ENCODE data around the gene KIF15.
"Not testable (repeated sequence)": the region's sequence is repeated elsewhere in the genome, so short reads cannot be mapped to it uniquely, and the experiment has no call there.

The KIF15 gene, protein sequence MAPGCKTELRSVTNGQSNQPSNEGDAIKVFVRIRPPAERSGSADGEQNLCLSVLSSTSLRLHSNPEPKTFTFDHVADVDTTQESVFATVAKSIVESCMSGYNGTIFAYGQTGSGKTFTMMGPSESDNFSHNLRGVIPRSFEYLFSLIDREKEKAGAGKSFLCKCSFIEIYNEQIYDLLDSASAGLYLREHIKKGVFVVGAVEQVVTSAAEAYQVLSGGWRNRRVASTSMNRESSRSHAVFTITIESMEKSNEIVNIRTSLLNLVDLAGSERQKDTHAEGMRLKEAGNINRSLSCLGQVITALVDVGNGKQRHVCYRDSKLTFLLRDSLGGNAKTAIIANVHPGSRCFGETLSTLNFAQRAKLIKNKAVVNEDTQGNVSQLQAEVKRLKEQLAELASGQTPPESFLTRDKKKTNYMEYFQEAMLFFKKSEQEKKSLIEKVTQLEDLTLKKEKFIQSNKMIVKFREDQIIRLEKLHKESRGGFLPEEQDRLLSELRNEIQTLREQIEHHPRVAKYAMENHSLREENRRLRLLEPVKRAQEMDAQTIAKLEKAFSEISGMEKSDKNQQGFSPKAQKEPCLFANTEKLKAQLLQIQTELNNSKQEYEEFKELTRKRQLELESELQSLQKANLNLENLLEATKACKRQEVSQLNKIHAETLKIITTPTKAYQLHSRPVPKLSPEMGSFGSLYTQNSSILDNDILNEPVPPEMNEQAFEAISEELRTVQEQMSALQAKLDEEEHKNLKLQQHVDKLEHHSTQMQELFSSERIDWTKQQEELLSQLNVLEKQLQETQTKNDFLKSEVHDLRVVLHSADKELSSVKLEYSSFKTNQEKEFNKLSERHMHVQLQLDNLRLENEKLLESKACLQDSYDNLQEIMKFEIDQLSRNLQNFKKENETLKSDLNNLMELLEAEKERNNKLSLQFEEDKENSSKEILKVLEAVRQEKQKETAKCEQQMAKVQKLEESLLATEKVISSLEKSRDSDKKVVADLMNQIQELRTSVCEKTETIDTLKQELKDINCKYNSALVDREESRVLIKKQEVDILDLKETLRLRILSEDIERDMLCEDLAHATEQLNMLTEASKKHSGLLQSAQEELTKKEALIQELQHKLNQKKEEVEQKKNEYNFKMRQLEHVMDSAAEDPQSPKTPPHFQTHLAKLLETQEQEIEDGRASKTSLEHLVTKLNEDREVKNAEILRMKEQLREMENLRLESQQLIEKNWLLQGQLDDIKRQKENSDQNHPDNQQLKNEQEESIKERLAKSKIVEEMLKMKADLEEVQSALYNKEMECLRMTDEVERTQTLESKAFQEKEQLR (N-terminal part only)

DNA sequence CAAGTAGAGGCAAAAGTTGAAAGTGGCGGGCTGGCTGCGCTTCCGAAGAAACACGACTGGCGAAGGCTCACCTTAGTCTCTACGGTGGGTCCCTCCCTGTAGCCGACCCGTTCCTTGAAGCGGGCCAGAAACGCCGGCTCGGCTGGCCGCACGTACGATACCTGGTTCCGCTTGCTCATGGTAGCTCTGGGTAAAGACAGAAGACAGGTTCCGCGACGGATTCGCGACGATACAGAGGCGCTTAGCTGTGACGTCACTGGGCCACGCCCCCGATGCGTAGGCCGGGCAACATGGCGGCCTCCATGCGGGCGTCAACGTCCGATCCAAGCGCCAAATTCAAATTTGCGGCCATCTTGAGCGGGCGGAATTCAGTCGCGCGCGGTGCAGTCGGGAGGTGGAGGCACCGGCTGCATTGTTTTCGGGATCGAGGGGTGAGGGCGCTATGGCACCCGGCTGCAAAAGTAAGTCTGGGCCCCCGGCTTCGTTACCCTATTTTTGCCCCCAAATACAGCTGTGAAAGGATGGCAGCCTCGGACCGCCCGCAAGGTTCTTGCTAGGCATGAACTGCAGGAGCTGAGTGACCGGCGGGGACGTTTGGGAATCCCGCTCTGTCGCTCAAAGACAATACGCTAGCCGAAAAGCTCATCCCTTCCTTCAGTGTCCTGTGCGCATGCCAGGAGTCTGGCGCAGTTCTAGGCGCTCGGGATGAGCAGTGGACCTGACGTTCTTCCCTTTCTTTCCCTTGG is at the start of gene KIF15, which contains the start of gene KIAA1143:
Gene KIF15, plus strand, starts transcription at position 371 of the 746 bp plus-strand sequence. Its CDS starts 72 bp downstream, at position 443.
Gene KIAA1143, minus strand, starts transcription at position 196 of the 746 bp plus-strand sequence. Its CDS starts 17 bp downstream, at position 179.
- DNase-seq (ENCODE audit: low read depth): peak; percentile 99

DNA sequence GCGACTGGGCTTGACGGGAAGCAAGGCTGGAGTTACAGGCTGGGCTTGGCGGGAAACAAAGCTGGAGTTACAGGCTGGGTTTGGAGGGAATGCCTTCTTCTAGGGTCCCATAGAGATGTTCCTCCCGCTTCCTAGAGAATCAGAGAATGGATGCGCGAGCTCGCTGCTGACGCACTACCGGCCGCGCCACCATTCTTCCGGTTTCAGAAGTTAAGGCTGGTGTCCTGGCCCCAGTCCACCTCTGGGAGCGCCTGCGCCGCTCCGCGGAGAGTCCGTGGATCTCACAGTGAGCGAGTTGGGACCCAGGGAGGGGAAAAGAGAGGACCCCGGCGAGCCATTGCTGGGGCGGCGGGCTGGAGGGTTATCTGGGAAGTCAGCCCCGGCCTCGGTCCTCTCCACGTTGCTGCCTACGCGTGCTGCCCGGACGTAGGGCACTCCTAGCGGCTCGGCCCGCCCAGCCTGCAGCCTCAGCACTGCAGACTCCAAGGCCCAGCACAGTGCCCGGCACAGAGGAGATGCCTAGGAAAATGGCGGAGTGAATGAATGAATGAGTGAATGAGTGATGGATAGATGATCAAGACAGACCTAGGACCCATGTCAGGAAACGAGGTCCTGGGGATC is 49.0 kb upstream of the KIF15 start, which contains the start of gene ZNF502:
Gene ZNF502, plus strand, starts transcription at position 206 of the 621 bp plus-strand sequence. CDS start 7,602 bp downstream, outside the sequence.
- DNase-seq (ENCODE audit: low read depth): peak; percentile 39

DNA sequence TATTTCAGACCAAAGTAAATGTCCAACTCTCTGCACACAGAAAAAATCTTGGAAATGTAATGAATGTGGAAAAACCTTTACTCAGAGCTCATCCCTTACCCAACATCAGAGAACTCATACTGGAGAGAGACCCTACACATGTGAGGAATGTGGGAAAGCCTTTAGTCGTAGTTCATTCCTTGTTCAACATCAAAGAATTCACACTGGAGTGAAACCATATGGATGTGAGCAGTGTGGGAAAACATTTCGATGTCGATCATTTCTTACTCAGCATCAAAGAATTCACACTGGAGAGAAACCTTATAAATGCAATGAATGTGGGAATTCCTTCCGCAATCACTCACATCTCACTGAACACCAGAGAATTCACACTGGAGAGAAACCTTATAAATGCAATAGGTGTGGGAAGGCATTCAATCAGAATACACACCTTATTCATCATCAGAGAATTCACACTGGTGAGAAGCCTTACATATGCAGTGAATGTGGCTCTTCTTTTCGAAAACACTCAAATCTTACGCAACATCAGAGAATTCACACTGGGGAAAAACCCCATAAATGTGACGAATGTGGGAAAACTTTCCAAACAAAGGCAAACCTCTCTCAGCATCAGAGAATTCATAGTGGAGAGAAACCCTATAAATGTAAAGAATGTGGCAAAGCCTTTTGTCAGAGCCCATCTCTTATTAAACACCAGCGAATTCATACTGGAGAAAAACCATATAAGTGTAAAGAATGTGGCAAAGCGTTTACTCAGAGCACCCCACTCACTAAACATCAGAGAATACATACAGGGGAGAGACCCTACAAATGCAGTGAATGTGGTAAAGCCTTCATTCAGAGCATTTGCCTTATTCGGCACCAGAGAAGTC is 40.1 kb upstream of the KIF15 start:
- DNase-seq (ENCODE audit: low read depth): no peak

DNA sequence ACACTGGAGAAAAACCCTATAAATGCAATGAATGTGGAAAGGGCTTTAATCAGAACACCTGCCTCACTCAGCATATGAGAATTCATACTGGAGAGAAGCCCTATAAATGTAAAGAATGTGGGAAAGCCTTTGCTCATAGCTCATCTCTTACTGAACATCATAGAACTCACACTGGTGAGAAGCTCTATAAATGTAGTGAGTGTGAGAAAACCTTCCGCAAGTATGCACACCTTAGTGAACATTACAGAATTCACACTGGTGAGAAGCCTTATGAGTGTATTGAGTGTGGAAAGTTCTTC is 39.5 kb upstream of the KIF15 start:
- no peak for DNase-seq (ENCODE audit: low read depth)

DNA sequence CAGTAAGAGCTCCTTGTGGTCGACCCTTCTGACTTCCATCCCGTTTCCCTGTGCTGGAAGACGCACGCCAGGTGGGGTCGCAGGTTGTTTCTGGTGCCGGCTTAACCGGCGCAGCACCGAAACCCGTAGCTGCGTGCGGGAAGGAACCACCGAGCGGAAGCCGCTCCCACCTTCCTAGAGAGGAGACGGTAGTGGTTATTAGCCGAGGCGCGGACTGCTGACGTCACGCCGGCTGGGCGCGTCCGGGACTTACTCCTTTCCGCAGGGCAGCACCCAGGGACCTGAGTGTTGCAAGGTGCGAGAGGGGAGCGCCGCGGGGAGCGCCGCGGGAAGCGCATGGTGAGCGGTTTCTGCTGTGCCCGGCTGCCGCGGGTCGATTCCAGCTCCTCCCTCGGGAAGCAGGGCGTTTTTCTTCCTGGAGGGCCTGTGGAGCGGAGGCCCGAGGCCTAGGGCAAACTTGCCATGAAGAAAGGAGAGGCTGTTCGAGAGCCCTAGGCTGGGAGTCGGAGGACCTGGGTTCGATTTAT is 32.1 kb upstream of the KIF15 start, which contains the start of gene ZNF501:
Gene ZNF501, plus strand, starts transcription at position 252 of the 527 bp plus-strand sequence. CDS start 4,787 bp downstream, outside the sequence.
- DNase-seq (ENCODE audit: low read depth): peak; percentile 69

DNA sequence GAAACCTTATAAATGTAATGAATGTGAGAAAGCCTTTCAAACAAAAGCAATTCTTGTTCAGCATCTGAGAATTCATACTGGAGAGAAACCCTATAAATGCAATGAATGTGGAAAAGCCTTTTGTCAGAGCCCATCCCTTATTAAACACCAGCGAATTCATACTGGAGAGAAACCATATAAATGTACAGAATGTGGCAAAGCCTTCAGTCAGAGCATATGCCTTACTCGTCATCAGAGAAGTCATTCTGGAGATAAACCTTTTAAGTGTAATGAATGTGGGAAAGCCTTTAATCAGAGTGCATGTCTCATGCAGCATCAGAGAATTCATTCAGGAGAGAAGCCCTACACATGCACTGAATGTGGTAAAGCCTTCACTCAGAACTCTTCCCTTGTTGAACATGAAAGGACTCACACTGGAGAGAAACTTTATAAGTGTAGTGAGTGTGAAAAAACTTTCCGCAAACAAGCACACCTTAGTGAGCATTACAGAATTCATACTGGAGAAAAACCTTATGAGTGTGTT is 26.9 kb upstream of the KIF15 start:
- no peak for DNase-seq (ENCODE audit: low read depth)

DNA sequence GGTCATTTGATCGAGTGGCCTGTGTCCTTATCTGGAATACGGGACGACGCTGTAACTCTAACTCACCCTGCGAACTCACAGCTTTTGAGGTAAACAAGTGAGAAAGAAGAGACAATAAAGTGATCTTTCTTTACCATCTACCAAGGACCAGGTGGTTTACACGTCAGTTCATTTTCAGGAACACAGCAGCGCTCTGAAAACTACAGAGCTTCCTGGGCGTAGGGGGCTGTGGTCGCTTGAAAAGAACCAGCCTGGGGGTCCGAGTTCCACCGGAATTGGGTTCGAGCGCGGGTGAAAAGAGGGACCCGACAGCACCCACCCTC is 532 bp upstream of the KIF15 start:
- no peak for DNase-seq (ENCODE audit: low read depth)

DNA sequence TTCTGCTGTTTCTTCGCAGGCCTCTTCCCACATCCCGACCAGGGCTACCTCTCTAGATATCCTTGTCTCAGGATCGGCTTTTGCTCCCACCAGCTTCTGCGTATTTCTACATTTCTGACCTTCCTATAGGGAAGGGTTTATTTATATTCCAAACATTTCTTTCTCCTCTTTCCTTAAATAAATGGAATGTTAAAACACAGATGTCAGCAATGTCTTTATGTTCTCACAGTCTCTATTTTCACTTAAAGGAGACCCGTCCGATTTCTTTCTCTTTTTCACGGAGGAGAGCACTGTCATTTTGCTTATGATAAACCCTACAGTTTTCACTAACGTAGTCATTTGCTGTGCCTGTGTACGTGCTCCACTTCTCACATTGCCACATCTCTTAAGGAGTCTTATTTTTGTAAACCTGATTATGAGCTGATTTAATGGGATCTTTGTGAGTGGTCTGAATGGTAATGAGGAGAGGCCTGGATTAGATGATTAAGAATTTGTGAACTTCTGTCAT is 630 bp downstream of the KIF15 start:
- DNase-seq (ENCODE audit: low read depth): no peak

DNA sequence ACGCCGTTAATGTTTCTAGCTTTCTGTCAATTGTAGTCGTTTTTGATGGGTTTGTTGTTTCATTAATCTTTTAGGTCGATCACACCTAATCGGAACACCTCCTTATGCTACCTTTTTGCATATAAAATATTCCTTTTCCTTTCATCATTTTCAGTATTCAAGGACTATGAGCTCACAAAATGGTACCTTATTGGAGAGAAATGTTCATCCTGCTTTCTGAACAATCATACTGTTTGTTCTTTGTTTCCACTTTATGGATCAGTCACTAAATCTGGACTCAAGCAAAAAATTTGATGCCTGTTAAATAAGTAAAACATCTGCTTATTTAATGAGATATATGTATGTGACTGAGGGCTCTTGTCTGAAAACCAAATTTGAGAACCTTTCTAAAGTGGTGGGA is 1.1 kb downstream of the KIF15 start:
- DNase-seq (ENCODE audit: low read depth): no peak

DNA sequence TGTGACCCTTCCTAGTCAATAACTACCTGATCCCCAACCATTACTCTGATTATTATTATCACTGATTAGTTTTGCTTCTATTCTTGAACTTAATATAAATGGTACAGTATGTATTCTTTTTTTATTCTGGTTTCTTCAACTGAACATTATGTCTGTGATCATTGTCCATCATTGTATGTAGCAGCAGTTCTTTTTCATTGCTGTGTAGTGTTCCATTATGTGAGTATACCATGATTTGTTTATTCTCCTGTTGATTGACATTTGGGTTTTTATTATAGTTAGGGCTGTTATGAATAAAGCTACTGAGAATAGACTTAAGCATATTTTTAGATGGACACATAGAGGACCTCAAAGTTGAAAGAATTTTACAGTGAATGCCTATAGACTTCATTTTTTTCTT is 2.7 kb downstream of the KIF15 start:
- no peak for DNase-seq (ENCODE audit: low read depth)

DNA sequence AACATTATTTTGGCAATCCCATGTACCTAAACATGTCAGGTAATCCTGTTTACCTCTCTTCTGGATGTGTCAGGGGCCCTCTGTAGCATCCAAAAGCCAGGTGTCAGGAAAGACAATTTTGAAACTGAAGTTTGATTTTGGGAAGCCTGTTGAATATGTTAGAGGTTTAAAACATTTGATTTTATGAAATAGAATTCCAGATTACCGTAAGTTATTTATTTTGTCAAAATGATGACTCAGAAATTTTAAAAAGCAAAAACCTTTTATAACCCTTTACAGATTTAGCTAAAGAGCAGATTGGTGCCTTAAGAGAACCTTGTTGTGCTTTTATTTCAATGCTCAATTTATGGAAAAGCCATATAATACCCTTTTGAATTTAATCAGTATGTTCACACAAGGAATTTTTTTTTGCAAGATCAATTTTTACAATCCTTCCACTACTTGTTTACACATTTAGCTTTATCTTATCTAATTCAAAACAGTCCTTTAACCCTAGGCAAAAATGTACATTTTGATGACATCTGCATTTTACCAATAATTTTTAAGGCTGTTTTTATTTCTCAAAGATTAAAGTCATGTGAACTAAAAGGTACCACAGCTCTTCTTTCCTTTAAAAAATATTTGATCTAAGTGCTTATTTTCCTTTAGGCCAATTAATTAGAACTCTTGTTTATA is 10.0 kb downstream of the KIF15 start:
- DNase-seq (ENCODE audit: low read depth): no peak

DNA sequence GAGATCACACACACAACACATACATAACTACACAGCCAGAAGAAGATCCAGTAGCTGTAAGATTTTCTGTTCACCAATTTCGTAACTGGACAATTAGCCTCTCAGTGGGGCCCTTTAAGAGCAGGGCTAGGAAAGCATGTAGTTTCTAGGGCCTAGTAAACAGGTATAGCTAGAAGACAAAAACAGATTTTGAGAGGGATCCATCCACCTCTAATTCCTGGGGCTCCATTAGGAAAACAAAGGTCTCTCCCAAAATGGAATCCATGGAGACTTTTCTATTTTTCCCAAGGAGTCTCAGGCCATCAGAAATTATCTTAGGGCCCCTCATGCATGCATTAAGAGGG is 10.5 kb downstream of the KIF15 start:
- DNase-seq (ENCODE audit: low read depth): no peak

DNA sequence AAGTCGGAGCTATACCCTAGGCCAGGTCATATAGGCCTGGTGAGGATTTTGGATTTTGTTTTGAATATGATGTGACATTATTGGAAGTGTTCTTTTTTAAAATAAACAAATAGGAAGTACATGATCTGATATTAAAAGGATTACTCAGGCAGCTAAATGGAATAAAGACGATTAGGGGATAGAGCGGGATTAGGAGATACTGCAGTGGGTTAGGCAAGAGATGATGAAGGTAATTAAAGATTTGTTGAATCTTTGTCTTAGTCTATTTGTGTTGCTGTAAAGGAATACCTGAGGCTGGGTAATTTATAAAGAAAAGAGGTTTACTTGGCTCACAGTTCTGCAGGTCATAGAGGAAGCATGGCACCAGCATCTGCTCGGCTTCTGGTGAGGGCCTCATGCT is 21.3 kb downstream of the KIF15 start:
- DNase-seq (ENCODE audit: low read depth): no peak

DNA sequence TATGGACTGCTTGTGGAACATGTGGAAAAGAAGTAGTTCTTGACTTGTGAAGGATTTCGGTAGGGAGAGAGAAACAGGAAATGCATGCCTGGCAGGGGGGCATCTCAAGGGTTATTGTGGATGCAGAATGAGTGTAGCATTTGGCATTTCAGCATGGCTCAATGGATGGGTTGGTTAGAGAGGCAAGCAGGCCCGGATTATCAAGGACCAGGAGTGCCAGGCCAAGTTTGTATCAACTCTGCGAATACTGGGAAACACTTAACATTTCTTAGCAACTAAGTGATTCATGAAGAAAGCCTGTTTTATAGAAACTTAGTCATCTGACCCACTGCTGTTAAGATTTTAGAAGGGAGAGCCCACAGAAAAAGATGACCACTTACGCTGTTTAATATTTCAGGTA is 33.6 kb downstream of the KIF15 start:
- DNase-seq (ENCODE audit: low read depth): no peak

DNA sequence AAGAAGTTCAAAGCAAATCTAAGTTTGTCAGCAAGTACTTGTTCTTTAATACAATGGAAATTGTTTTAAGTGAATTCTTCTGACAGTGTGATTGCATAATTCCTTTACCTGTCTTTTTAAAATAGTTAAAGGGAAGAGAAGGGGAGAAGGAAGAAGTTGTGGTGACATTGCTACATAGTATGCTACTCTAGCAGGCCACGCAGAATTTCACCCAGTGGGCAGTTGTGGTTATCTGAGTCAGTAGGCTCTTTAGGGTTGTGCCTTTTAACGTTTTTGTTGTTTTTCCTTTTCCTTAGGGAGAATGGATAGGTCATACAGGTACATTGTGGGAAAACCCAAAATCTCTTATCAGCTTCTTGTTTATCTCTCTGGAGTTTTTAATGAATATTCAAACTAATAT is 40.4 kb downstream of the KIF15 start:
- DNase-seq (ENCODE audit: low read depth): no peak

DNA sequence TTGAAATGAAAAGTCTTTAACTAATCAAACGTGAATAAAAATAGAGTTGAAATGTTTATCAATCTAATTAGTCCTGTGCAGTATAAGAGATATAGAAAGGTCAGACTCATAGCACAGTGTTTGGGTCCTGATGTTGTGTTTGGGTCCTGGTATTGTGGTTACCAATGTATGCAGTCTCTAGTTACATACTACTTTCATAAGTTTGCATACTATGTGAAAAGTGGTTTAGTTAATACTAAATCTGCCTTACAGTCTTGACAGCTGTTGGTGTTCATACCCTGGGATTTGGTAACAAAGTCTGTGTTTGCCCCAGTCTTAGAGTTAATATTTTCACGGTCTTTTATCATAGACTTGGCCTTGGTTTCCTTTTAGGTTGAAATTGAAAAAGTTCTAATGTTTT is 41.7 kb downstream of the KIF15 start:
- no peak for DNase-seq (ENCODE audit: low read depth)

DNA sequence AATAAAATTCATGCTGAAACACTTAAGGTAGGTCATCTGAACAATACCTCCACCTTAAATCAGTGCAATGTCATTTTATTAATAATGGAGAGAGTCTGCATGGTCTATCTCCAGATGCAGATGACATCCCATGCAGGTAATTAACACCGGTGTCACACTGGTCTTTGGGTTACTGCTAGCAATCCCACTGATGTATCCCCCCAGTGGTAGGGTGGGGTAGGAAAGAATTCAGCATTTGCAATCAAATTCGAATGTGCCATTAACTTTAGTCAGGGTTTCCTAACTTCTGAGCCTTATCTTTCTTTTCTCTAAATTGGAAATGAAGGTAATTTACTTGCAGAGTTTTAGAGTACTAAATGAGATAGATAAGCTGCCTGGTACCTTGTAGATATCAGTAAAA is 44.4 kb downstream of the KIF15 start:
- DNase-seq (ENCODE audit: low read depth): no peak

DNA sequence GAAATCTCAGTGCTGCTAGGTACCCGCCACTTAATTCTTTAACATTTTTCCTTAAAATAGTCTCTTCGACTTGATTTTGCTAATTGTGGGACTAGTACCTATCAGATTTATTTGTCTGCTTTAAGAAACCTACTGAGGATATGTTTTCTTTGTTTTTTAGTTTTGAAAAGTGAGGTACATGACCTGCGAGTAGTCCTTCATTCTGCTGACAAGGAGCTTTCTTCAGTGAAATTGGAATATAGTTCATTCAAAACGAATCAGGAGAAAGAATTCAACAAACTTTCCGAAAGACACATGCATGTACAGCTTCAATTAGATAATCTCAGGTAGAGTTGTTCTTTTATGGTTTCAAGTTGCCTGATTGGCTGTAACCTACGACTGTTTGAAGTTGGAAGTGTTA is 53.2 kb downstream of the KIF15 start:
- no peak for DNase-seq (ENCODE audit: low read depth)

DNA sequence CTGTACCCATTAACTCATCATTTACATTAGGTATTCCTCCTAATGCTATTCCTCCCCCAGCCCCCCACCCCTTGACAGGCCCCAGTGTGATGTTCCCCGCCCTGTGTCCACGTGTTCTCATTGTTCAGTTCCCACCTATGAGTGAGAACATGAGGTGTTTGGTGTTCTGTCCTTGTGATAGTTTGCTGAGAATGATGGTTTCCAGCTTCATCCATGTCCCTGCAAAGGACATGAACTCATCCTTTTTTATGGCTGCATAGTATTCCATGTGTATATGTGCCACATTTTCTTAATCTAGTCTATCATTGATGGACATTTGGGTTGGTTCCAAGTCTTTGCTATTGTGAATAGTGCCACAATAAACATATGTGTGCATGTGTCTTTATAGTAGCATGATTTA is 54.7 kb downstream of the KIF15 start:
- DNase-seq (ENCODE audit: low read depth): not testable (repeated sequence)
